Epithelial cell of prostate (primary cell): ENCODE measurements around the gene MEPE.

Source experiments
- DNase-seq: peaks from one replicate; pipeline ENCODE4 v3.0.0-alpha.2; 2011; ENCODE audit warnings: low read depth, low spot score
- H3K27ac ChIP-seq: fragments of 450-650 bp; 2 replicates; pipeline ENCODE4 v1.5.1; 2017; ENCODE audit warnings: mild to moderate bottlenecking

MEPE gene

DNA sequence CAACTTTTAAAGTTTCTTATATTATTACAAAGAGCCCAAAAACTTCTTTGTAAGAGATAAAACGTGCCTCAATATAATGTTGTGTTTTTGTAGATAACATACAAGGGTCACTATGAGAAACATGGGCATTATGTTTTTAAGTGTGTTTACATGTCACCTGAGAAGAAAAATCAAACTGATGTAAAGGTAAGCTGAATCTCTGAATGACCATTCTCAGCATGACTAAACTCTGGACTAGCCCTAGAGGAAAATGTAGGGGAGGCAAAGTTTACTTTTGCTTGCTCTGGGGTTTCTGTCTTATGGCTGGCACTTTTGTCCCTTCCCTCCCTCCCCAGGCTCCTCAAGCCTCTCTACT, 6.8 kb downstream of the MEPE start:
- no peak for DNase-seq
- H3K27ac ChIP-seq: no peak overlapping the region

- no peak for DNase-seq
- H3K27ac ChIP-seq: no peak overlapping the region
These were observed 7.4 kb downstream of the MEPE start for GRCh38 chr4:87840149-87840548.

- no peak overlapping the region for H3K27ac ChIP-seq
- DNase-seq: peak; percentile 46
These were observed 11.2 kb downstream of the MEPE start for GRCh38 chr4:87843936-87844335.

DNA sequence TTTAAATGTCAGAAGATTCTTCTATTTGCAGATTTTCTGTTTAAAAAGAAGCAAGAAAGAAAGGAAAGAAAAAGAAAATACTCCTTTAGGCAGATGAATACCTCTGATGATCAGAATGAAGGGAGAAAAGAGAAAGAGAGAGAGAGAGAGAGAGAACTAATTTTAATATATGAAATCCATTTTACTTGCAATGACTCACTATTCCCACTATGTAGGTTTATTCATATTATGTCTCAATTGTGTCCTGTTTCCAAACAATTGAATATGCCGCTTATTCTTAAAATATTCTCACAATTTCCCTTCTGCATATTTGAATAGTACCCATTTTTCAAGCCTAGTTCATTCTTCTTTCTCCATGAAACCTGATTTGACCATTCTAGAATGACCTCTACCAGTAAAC, 11.7 kb downstream of the MEPE start:
- no peak for DNase-seq
- no peak overlapping the region for H3K27ac ChIP-seq

- DNase-seq: no peak
These were observed 13.5 kb downstream of the MEPE start for GRCh38 chr4:87846226-87846625.

DNA sequence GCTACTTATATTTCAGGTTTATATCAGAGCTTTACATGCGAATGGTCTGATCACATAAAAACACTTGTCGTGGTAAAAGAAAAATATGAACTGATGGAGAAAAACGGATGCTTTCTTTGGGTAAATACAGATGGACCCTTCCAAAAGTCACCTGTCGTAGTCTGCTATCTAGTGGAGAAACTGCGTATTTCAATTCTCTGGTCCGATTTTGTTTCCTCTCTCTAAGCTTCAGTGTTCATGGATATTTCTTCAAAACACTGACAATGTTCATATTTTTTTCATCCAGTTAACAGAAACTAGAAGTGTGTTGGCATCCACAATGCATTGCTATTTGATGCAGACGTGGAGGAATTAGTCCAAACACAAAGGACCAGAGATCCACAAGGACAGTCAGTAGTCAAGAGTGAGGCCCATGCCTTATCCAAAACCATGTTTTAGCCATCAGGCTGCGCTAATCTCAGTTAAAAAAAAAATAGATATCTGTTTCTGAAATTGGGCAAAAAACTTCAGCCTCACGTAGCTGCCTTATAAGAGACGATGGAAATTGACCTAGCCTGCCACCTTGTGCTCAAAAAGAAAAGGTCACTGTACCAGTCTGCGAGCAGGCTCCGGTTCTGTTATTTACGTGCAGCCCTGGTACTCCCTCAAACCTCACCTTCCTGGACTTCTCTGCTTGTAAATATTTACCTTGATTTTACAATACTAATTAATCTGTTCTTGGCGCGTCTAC, 16.0 kb downstream of the MEPE start:
- H3K27ac ChIP-seq: no peak overlapping the region
- no peak for DNase-seq

More at GRCh38 chr4:87846226-87846625, 13.5 kb downstream of the MEPE start:
- H3K27ac ChIP-seq: no peak overlapping the region

DNA sequence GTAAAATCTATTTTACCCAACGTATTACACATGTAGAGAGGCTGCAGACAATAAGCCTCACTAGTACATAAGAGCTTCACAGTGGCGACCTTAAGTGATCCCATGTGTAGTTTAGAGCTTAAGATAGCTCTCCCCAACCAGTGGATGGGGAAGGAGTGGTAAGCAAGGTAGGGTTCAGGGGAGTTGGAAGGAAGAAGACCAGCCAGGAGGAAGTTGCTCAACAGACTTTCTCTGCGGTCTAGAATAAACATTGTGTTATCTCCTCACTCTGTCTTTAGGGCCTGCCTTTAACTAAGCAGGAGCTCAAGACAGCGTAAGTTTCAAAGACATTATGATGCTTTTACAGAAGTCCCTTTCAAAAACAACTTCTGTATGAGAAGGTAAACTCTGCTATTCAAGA, 16.8 kb downstream of the MEPE start:
- no peak for DNase-seq
- H3K27ac ChIP-seq: no peak overlapping the region

DNA sequence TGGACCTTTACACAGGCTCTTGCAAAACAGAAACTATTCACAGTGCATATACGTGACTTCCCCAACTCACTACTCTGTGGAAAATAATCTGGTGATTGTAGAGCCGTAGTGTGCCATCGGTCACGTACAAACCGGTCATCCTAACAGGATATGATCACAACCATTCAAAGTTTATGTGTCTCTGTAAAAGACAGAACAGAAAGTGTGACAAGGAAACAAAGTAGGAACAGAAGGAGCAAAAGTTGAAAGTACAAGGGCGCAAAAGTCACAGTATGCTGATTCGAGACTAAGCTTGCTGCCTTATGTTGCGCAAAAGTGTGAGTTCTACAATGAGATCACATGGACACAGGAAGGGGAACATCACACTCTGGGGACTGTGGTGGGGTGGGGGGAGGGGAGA, 18.6 kb downstream of the MEPE start:
- no peak overlapping the region for H3K27ac ChIP-seq
- DNase-seq: no peak

GRCh38 chr4:87851953-87852352, 19.2 kb downstream of the MEPE start:
- no peak overlapping the region for H3K27ac ChIP-seq
- no peak for DNase-seq

DNA sequence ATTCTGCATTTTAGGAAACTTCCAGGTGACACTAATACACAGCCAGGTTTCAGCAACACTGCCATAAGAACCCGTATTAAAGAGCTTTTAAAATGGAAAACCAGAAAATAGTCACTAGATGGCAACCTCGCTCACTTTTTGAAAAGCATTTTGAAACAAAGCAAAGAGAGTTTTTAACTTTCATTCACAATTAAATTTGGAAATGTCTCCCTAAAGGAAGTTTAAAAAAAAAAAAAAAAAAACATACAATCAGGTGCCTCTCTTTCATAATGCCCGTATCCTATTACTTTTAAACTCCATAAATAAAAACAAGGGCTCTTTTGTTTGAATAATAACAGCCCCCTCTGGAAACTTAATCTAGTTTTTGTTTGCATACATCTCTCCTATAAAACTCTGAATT, 20.3 kb downstream of the MEPE start:
- DNase-seq: no peak
- no peak overlapping the region for H3K27ac ChIP-seq

DNA sequence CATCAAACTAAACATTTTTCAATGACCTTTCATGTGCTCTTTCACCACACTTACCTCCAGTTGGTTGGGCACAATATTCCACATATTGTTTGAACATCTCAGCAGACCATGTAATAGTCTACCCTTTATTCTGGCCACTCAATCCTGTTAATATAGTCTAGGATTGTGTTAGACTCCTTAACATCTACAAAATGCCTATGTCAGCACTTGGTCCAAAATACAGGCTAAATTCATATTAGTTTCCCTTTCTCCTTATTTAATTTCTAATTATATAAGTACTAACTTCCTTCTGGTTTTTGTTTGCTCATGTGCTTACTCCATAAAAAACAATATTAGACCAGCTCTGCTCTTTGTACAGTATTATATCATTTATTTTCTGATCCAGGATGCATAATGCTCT, 21.1 kb downstream of the MEPE start:
- no peak for DNase-seq
- no peak overlapping the region for H3K27ac ChIP-seq

GRCh38 chr4:87855559-87855958, 22.8 kb downstream of the MEPE start:
- no peak overlapping the region for H3K27ac ChIP-seq

DNA sequence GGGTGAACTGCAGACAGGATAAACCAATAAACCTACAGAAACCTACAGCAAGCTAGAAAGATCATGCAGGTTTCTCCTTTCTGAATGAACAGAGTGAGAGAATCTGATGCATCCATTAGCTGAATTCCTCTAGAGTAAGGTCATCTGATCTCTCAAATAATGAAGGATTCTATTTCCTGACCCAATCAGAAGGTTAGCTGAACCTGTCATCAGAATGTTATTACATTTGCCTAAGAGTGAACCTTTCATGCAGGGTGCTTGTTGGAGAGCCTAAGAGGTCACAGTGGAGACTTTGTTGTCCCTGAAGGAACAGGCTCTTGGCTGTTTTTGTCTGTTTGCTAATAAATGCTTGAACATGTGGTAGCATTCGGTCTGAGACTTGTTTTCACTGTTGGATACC, 24.0 kb downstream of the MEPE start:
- DNase-seq: no peak
- H3K27ac ChIP-seq: no peak overlapping the region

More at GRCh38 chr4:87855559-87855958, 22.8 kb downstream of the MEPE start:
- DNase-seq: no peak

DNA sequence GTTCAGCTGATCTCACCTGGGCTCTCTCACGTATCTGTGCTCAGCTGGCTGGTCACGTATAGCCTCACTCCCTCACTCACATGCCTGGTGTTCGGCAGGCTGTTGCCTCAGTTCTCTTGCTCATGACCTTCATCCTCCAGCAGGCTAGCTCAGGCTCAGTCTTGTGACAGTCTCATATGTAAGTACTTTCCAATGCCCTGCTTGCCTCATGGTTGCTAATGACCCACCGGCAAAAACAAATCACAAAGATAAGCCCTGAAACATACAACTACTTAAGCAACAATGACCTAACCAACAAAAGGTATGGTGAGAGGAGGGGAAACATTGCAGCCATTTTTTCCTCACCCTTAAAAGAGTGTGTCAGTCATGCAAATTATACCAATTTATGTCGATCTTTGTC, 25.0 kb downstream of the MEPE start:
- no peak overlapping the region for H3K27ac ChIP-seq
- DNase-seq: no peak

GRCh38 chr4:87862236-87862635, 29.5 kb downstream of the MEPE start:
- no peak for DNase-seq
- H3K27ac ChIP-seq: no peak overlapping the region

- no peak overlapping the region for H3K27ac ChIP-seq
- no peak for DNase-seq
These were observed 30.7 kb downstream of the MEPE start for GRCh38 chr4:87863486-87863885.

GRCh38 chr4:87864321-87864720, 31.6 kb downstream of the MEPE start:
- DNase-seq: no peak
- no peak overlapping the region for H3K27ac ChIP-seq

DNA sequence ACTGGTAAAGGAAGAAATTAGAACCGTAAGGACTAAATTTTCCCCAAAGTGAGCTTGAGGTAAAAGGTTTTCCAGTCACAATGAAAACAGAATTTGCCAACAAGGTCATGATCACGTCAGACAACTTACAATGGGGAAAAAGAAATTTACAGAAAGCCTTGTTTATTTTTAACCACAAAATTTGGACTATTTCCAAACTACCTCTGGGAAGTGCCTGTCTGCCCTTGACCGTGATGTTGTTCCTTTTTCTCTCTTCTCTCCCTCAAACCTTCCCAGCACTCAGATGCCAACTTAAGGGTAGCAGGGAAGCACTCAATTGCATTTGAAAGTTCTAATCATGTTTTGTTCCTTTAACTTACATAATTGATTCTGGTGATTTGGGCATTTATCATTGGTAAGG, 32.5 kb downstream of the MEPE start:
- H3K27ac ChIP-seq: no peak overlapping the region
- no peak for DNase-seq

DNA sequence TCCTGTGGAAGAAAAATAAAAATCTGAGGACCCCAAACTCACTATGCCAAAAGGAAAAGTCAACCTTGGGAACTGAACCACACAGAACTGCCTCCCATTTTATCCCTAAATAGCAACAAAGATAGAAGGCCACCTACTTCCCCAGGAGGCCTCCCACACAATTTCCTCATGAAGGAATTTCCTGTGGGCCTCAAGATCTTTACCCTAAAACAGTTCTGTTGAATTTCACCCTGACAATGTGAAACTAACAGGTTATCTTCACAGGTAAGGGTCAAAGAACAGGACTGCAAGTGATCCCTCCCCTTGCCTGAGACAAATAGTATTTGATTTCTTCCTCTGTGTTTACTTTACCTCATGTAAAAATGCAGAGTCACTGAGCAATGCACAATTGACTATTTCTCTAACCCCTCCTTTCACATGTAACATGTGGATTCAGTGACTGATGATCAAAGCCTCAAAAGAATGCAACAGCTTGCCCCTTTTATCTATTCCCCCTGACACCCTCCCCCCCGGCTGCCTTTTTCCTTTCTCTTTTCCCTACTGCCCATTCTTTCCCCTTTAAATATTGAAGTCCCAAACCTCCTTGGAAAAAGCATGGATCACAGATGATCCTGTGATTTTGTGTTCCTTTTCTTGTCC, 33.3 kb downstream of the MEPE start:
- no peak for DNase-seq

GRCh38 chr4:87868522-87868921, 35.8 kb downstream of the MEPE start:
- no peak overlapping the region for H3K27ac ChIP-seq
- no peak for DNase-seq

More for the DNA sequence above, 33.3 kb downstream of the MEPE start:
- no peak overlapping the region for H3K27ac ChIP-seq

DNA sequence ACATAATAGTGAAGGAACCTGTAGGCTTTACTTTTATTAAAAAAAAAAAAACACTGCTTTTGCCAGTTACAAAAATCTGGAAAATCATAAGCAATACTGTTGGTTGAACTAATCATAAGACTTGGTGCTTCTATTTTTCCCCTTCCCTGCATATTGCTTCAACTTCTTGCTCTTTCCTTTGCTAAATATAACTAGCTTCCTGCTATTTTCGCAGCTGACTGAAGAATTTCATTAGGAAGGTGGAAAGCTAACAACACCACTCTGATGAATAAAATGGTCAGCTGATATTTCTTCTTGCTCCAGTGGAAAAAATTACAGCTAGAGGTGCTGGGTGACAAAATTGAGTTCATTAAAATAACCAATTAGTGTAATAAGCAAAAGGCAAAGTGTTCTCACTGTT, 39.3 kb downstream of the MEPE start:
- no peak for DNase-seq
- no peak overlapping the region for H3K27ac ChIP-seq

DNA sequence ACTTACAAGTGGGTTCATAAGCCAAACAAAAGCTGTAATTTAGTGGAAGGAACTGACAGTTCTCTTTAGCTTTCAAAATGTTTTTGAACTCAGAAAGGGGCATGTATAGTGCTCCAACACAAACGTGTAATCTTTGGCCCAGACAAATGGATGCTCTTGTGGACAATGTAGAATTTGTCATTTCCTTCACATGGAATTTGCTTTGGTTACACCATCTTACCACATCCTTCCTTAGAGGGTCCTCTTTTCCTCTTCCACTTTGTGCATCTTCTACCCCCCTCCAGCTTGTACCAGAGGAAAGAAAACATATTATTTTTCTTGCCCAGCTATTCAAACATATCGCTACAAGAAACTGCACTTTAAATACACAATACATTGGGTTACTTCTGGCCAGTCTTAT, 42.4 kb downstream of the MEPE start:
- DNase-seq: no peak
- no peak overlapping the region for H3K27ac ChIP-seq
